GM18909 (cell line): Measurements from ENCODE around the gene BFSP2.
"Not testable (repeated sequence)": the region's sequence is repeated elsewhere in the genome, so short reads cannot be mapped to it uniquely, and the experiment has no call there.

ENCODE experiments used
- ATAC-seq: cut with Tn5 transposase; IDR thresholded peaks from one replicate; pipeline ENCODE4 v1.9.1; 2021; ENCODE audit warnings: mild to moderate bottlenecking; ENCODE audit not compliant: unreplicated experiment, poor library complexity

Gene BFSP2

GRCh38 chr3:133494469-133494868 is 94.6 kb downstream of the BFSP2 start:
- ATAC-seq = no peak

DNA sequence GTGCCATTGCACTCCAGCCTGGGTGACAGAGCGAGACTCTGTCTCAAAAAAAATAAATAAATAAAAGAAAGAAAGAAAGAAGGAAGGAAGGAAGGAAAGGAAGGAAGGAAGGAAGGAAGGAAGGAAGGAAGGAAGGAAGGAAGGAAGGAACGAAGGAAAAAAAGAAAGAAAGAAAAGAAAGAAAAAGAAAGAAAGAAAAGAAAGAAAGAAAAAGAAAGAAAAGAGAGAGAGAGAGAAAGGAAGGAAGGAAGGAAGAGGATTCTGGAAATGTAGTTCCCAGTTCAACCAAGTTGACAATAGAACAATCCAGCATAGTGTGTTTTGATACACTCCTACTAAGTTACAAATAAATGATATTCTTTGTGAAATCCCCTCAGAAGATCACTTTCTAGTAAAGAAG is 102.7 kb downstream of the BFSP2 start:
- not testable (repeated sequence) for ATAC-seq

- no peak for ATAC-seq
Measured at GRCh38 chr3:133503409-133503808, 103.6 kb downstream of the BFSP2 start.

- no peak for ATAC-seq
Measured at GRCh38 chr3:133504736-133505135, 104.9 kb downstream of the BFSP2 start.

DNA sequence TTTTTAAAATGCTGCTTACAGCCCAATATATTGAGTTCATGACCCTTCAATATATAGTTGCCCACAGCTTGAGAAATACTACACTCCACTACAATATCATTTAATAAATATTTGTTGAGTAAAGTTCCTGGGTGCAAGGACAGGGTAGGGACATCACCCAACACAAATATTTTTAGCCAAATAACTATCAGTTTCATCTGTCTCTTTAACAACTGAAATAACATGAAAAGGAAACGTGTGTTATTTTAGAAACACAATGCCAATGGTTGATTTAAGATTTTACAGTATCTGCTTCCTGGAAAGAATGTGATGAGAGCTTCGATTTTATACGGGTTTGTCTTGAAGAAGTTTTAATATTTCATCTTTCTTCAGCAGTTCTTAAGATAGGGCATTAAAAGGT is 106.0 kb downstream of the BFSP2 start:
- peak; percentile 35 for ATAC-seq

GRCh38 chr3:133506215-133506901 is 106.5 kb downstream of the BFSP2 start:
- ATAC-seq = peak; percentile 97

- no peak for ATAC-seq
Measured at GRCh38 chr3:133509488-133509887, 109.6 kb downstream of the BFSP2 start.

DNA sequence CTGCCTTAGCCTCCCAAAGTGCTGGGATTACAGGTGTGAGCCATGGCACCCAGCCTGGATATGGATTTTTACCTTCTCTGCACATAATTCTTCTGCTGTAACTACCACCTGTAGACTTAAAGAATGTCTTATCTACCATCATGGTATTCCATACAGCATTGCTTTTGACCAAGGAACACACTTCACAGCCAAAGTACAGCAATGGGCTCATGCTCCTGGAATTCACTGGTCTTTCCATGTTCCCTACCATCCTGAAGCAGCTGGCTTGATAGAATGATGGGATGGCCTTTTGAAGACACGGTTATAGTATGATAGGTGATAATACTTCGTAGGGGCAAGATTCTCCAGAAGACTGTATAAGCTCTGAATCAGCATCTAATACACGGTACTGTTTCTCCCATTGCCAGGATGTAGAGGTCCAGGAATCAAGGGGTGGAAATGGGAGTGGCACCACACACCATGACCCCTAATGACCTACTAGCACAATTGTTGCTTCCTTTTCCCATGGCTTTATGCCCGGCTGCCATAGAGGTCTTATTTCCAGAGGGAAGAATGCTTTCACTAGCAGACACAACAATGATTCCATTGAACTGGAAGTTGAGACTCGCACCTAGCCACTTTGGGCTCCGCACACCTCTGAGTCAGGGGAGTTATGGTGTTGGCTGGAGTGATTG is 112.7 kb downstream of the BFSP2 start:
- no peak for ATAC-seq

- no peak for ATAC-seq
Measured at GRCh38 chr3:133514418-133514817, 114.6 kb downstream of the BFSP2 start.

DNA sequence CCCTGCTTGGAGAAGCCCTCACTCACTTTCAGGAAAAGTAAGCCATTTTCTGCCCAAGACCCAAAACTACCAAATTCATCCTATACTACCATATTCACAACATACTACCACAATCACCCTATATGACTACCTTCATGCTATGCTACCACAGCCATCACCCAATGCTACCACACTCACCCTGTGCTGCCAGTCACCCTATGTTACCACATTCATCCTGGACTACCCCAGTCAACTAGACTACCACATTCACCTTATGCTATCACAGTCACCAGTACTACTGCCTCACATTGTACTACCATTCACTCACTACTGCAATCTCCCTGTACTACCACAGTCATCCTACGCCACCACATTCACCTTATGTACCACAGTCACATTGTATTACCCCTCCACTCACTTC is 115.3 kb downstream of the BFSP2 start:
- ATAC-seq = no peak

DNA sequence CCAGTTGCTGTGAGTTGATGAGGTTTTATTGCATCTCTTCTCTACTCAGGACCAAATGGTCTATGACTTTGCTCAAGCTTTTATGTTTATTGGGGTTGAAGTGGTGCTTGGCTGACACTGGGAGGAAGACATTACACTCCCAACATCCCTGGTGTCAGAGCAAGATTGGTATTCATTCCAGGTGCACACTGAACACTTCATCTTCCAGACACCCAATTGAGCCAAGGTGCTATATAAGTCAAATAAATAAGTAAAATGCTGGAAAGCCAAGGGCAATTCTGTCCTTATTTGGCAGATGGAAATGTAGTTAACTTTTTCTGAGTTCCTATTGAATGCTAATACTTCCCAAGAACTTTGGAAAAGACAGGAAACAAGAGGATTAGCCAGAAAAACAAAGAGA is 120.4 kb downstream of the BFSP2 start:
- no peak for ATAC-seq

- not testable (repeated sequence) for ATAC-seq
Measured at GRCh38 chr3:133520938-133521337, 121.1 kb downstream of the BFSP2 start.

DNA sequence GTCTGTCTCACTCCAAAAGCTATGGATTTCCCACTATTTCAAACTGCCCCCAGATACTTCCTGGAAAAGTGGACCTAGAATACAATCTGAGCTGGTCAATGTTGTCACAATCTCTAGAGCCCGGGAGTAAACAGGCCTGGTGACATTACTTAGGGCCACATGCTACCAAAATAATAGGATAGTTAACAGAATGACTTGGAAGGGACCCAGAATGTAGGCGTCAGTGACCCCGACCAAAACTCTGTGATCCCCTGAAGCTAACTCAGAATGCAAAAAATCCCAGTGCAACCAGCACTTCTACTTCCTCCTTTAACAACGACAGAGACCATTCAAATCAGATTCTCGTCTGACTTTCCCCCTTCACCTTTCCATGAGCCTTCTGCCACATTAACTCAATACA is 122.1 kb downstream of the BFSP2 start:
- no peak for ATAC-seq

GRCh38 chr3:133523758-133524157 is 123.9 kb downstream of the BFSP2 start:
- ATAC-seq = not testable (repeated sequence)
